Endothelial cell of umbilical vein (primary cell): ENCODE measurements around the gene LRP1-AS. TPM values are rescaled to one million over a fixed set of nuclear protein-coding genes. Genes with fewer than 3 reads are reported as not detected.

Experiments used
- BruUV-seq: library from RNA; stranded (reverse); fragments of 400-500 nt; replicated peaks from 2 replicates; lab custom pipeline; 2021; lab: Mats Ljungman, UMichigan
- CTCF ChIA-PET: fragments of 300-600, 350-600 bp; sonication (Branson Sonifier 250); formaldehyde crosslinking; loops from one replicate; lab custom pipeline; 2021; ENCODE audit warnings: antibody characterized with exemption, inconsistent platforms; lab: Charles Lee
- POLR2A ChIA-PET: fragments of 300-600, 350-600 bp; sonication (Branson Sonifier 250); formaldehyde crosslinking; loops from one replicate; lab custom pipeline; 2021; ENCODE audit warnings: antibody characterized with exemption, inconsistent platforms; lab: Charles Lee
- DNase-seq: peaks from one replicate; pipeline ENCODE4 v3.0.0-alpha.2; 2011; ENCODE audit warnings: low read depth, low spot score
- FAIRE-seq: peaks from 2 replicates; lab custom pipeline; 2011; peaks lifted over from hg19 to GRCh38; lab: Jason Lieb, UNC
- H2AFZ ChIP-seq: 2 replicates; pipeline ENCODE4 v1.6.0; 2012; ENCODE audit warnings: low read depth, low read length, control low read depth, inconsistent platforms
- H3K27ac ChIP-seq: 2 replicates; pipeline ENCODE4 v1.5.1; 2011; ENCODE audit warnings: low read depth, mild to moderate bottlenecking, control low read depth, low read length, moderate library complexity; ENCODE audit not compliant: insufficient read depth
- H3K27me3 ChIP-seq, 2 experiments: 2 replicates each; pipeline versions ENCODE4 v1.6.0 to v1.6.1; 2011; ENCODE audit warnings: low read length in 2 of 2, mixed read lengths in 1 of 2; ENCODE audit not compliant: control insufficient read depth in 2 of 2, insufficient read depth in 2 of 2
- H3K36me3 ChIP-seq, 2 experiments: 2 replicates in 1 of 2; 3 replicates in 1 of 2; pipeline ENCODE4 v1.5.1; 2011; ENCODE audit warnings: low read length in 2 of 2, mild to moderate bottlenecking in 1 of 2, moderate library complexity in 1 of 2; ENCODE audit not compliant: control insufficient read depth in 2 of 2, insufficient read depth in 2 of 2; ENCODE audit errors: extremely low read depth in 1 of 2
- H3K4me1 ChIP-seq: 3 replicates; pipeline ENCODE4 v1.5.1; 2011; ENCODE audit warnings: mild to moderate bottlenecking, low read length; ENCODE audit not compliant: control insufficient read depth, insufficient read depth; ENCODE audit errors: extremely low read depth
- H3K4me2 ChIP-seq: 2 replicates; pipeline ENCODE4 v1.6.1; 2011; ENCODE audit warnings: low read length, control low read depth, mixed read lengths; ENCODE audit not compliant: insufficient read depth
- H3K4me3 ChIP-seq, 3 experiments: fragments of 200-600 bp in 1 of 3; sonication (generic), shearing (Covaris generic) in 1 of 3; replicated peaks in 1 of 3; 2 replicates each; pipeline ENCODE4 v1.5.1; 2011 to 2016; ENCODE audit warnings: control low read depth in 3 of 3, low read length in 3 of 3, mild to moderate bottlenecking in 2 of 3, inconsistent platforms in 1 of 3, low read depth in 1 of 3, moderate library complexity in 1 of 3; ENCODE audit not compliant: insufficient read depth in 1 of 3
- H3K79me2 ChIP-seq: 2 replicates; pipeline ENCODE4 v1.6.0; 2012; ENCODE audit warnings: low read length, inconsistent platforms; ENCODE audit not compliant: control insufficient read depth, insufficient read depth
- H3K9ac ChIP-seq: replicated peaks from 2 replicates; pipeline ENCODE3; 2011; ENCODE audit warnings: low read length, control low read depth; ENCODE audit not compliant: insufficient read depth; ENCODE audit errors: extremely low read depth
- H3K9me1 ChIP-seq: replicated peaks from 3 replicates; pipeline ENCODE4 v1.6.0; 2011; ENCODE audit warnings: mild to moderate bottlenecking, low read length; ENCODE audit not compliant: control insufficient read depth, insufficient read depth; ENCODE audit errors: extremely low read depth
- H3K9me3 ChIP-seq: replicated peaks from 2 replicates; pipeline ENCODE4 v1.5.1; 2012; ENCODE audit warnings: low read length, inconsistent platforms; ENCODE audit not compliant: control insufficient read depth, insufficient read depth
- H4K20me1 ChIP-seq: replicated peaks from 2 replicates; pipeline ENCODE3; 2011; ENCODE audit warnings: mild to moderate bottlenecking, low read length; ENCODE audit not compliant: control insufficient read depth, insufficient read depth; ENCODE audit errors: extremely low read depth
- EZH2 ChIP-seq: IDR thresholded peaks from 2 replicates; pipeline ENCODE4 v1.6.1; 2012; ENCODE audit warnings: borderline replicate concordance, low read depth, mild to moderate bottlenecking, moderate library complexity, low read length, inconsistent platforms; ENCODE audit not compliant: severe bottlenecking
- FOS ChIP-seq: IDR thresholded peaks from 2 replicates; pipeline ENCODE4 v1.6.1; 2011; ENCODE audit warnings: mild to moderate bottlenecking, low read length, moderate library complexity, borderline replicate concordance; ENCODE audit not compliant: insufficient read depth
- JUN ChIP-seq: IDR thresholded peaks from 2 replicates; pipeline ENCODE4 v1.6.1; 2011; ENCODE audit warnings: borderline replicate concordance, low read depth; ENCODE audit not compliant: insufficient read length, insufficient read depth
- MYC ChIP-seq: IDR thresholded peaks from one replicate; pipeline ENCODE4 v1.6.1; 2011; ENCODE audit warnings: mild to moderate bottlenecking, low read depth, low read length
- POLR2A ChIP-seq: IDR thresholded peaks from 2 replicates; pipeline ENCODE4 v1.6.1; 2012; ENCODE audit warnings: low read depth, mild to moderate bottlenecking, control low read depth, low read length
- dilution Hi-C: fragments of 300-500 bp; cut with MboI; formaldehyde crosslinking; loops from one replicate; pipeline ENCODE4 v1.15.0; 2019; ENCODE audit warnings: low sequenced_read_pairs; ENCODE audit not compliant: extremely low pct_ligation_motif_present
- intact Hi-C: fragments of 100-400 bp; cut with micrococcal nuclease; formaldehyde crosslinking; loops from one replicate; pipeline ENCODE4 v1.10.0; 2022
- polyA plus RNA-seq, 4 experiments: library from polyadenylated mRNA; depleted of rRNA in 3 of 4; stranded (reverse) in 3 of 4; unstranded in 1 of 4; fragments of >200 nt; gene quantifications; 2 replicates each; pipeline versions ENCODE4 v1.2.1 to v1.2.3, GENCODE V29; 2011 to 2012; ENCODE audit warnings: missing spikeins in 1 of 4
- total RNA-seq: library from RNA; stranded (reverse); gene quantifications from 2 replicates; pipeline ENCODE4 v1.2.3, GENCODE V29; 2021
- TF ChIP-seq, protein P1 (sequence below): IDR thresholded peaks from 2 replicates; pipeline ENCODE4 v1.6.1; 2011; ENCODE audit not compliant: insufficient read depth, insufficient read length
- TF ChIP-seq, protein P2 (sequence below), 2 donors: IDR thresholded peaks; 1 replicate in 1 of 2; 2 replicates in 1 of 2; pipeline ENCODE4 v1.5.1; 2011; ENCODE audit warnings: low read length in 2 of 2, mild to moderate bottlenecking in 2 of 2, moderate library complexity in 2 of 2, control low read depth in 1 of 2, inconsistent platforms in 1 of 2, low read depth in 1 of 2; ENCODE audit not compliant: insufficient read depth in 1 of 2; ENCODE audit errors: extremely low read depth in 1 of 2

Gene LRP1-AS
- total and polyA plus RNA-seq, 2 donors (not counting 3 experiments of a cell fraction or from before 2014, with no cell fraction given) = not detected

DNA sequence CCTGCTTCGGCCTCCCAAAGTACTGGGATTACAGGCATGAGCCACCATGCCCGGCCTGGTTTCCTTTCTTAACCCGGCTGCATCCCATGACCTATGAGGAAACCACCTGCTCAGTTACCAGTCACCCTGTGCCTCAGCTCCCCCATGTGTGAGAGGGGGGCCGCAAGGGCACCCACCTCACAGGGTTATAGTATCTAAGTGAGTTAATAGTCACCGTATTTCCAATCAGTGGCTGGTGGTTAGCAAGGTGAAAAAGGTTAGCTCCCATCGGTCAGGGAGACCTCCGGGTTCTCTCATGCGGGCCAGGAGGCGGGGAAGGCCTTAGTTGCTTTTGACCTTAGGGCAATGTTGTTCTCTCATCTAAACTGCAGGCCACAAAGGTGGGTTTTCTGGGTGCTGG is 12.5 kb downstream of the LRP1-AS start:
- FAIRE-seq (no peak), DNase-seq (no peak)
- ChIA-PET CTCF (interaction anchor here (1.2 kb wide), 1 partner anchor 41 kb away, joined by 3 read pairs; no protein-coding TSS in a partner anchor), POLR2A (no interaction called here)
- BruUV-seq = no TSS peak
- Histone ChIP-seq H3K4me2 (no peak overlapping the region), H3K27ac (no peak overlapping the region), H3K4me3 (no peak overlapping the region), H3K9ac (no peak overlapping the region), H2AFZ (no peak overlapping the region), H3K4me1 (no peaks in the 10 kb centered on the region), H3K27me3 (peaks cover 35% of the 10 kb centered on the region in 2 experiments), H4K20me1 (no peaks in the 10 kb centered on the region), H3K79me2 (no peaks in the 10 kb centered on the region), H3K36me3 (no peaks in the 10 kb centered on the region), H3K9me3 (no peaks in the 10 kb centered on the region), H3K9me1 (no peaks in the 10 kb centered on the region)
- intact Hi-C loops = no loop called here
- dilution Hi-C loops = no loop called here
- TF ChIP-seq JUN (no peak), FOS (no peak), MYC (no peak), EZH2 (no peak), POLR2A (no peak)
- TF ChIP-seq, protein P1, sequence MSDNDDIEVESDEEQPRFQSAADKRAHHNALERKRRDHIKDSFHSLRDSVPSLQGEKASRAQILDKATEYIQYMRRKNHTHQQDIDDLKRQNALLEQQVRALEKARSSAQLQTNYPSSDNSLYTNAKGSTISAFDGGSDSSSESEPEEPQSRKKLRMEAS = no peak
- TF ChIP-seq, protein P2, sequence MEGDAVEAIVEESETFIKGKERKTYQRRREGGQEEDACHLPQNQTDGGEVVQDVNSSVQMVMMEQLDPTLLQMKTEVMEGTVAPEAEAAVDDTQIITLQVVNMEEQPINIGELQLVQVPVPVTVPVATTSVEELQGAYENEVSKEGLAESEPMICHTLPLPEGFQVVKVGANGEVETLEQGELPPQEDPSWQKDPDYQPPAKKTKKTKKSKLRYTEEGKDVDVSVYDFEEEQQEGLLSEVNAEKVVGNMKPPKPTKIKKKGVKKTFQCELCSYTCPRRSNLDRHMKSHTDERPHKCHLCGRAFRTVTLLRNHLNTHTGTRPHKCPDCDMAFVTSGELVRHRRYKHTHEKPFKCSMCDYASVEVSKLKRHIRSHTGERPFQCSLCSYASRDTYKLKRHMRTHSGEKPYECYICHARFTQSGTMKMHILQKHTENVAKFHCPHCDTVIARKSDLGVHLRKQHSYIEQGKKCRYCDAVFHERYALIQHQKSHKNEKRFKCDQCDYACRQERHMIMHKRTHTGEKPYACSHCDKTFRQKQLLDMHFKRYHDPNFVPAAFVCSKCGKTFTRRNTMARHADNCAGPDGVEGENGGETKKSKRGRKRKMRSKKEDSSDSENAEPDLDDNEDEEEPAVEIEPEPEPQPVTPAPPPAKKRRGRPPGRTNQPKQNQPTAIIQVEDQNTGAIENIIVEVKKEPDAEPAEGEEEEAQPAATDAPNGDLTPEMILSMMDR (IDR thresholded peaks at IDR 0.05; ENCODE audit: extremely low read depth in 1 of 2, insufficient read depth in 1 of 2, low read depth in 1 of 2, low read length in 2 of 2) = no peak
